ENCODE results near the gene DPAGT1. TPM values are rescaled to one million over a fixed set of nuclear protein-coding genes. Genes with fewer than 3 reads are reported as not detected.

DPAGT1 gene
- total and polyA plus RNA-seq, 2 experiments from 2014 or later: 37.2 to 52.6 TPM

DNA sequence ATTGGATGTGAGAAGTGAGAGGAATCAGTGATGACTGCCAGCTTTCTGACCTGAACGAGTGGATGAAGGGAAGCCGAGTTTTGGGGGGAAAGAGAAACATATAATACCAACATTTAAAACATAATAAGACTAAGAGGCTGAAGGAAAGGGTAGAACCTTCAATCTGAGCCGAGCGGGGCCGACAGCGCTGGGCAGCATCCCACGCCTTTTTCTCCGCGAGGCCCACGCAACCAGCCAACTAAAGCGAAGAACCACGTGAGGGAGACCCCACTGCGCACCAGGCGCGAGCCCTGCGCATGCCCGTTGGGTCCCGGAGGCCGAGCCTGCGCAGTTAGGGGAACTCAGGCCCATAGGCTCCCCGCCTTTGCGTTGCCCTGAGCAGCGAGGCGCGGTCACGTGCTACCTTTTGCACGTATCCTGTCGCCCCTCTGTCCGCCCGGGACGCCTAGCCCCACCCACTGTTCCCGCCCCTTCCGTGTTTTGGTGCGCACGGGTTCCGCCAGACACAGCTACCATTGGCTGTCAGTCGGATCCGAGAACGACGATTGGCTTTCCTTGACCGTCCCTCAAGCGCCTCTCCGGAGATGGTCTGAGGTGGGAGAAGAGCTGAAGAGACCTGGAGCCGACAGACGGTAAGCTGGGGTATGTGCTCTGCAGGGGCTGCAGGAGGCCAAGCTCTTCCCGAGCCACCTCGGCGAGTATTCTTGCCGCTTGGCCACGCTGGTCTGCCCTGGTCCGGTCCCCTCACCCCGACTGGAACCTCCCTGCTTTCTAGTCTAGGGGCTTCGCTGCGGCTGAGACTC lies 19.6 kb upstream of the DPAGT1 start, which contains the start of gene HINFP:
TSS of gene HINFP (plus strand) at position 573 of the 803 bp plus-strand sequence. CDS start 5,365 bp downstream, outside the sequence.
- peaks cover 14% of the 10 kb centered on the region; the same call in 1 of the 2 replicates for H4K20me1 ChIP-seq (replicated peaks; ENCODE audit: insufficient read depth)
- peaks cover 31% of the 10 kb centered on the region for H3K79me2 ChIP-seq (replicated peaks; ENCODE audit: insufficient read depth)
- no peaks in the 10 kb centered on the region for H3K36me3 ChIP-seq (ENCODE audit: insufficient read depth)
- peaks cover 15% of the 10 kb centered on the region for H3K27me3 Mint-ChIP-seq (ENCODE audit: insufficient read depth, low read depth, poor library complexity)
- peak within 1 kb of the TSS; percentile 94 for H3K4me3 Mint-ChIP-seq
- peak within 1 kb of the TSS; percentile 93 for H3K27ac Mint-ChIP-seq
- H3K4me2 ChIP-seq: peak within 1 kb of the TSS; percentile 100
- H3K27ac ChIP-seq (ENCODE audit: low read depth): peak within 1 kb of the TSS; percentile 92
- H3K9me2 ChIP-seq (ENCODE audit: insufficient read depth): no peaks in the 10 kb centered on the region
- H3K4me1 ChIP-seq (ENCODE audit: insufficient read depth): peaks cover 13% of the 10 kb centered on the region; the same call in 1 of the 2 replicates
- no peaks in the 10 kb centered on the region for H3K27me3 ChIP-seq (ENCODE audit: insufficient read depth)
- H3F3A ChIP-seq (replicated peaks; ENCODE audit: low read depth): peaks cover 14% of the 10 kb centered on the region; the same call in 1 of the 2 replicates
- DNase-seq (ENCODE audit: low spot score): peak; percentile 99
- peaks cover 12% of the 10 kb centered on the region for H3K36me3 Mint-ChIP-seq (ENCODE audit: low read depth)
- peak within 1 kb of the TSS; percentile 99 for H2AFZ ChIP-seq
- TF ChIP-seq CREB1 (CRISPR knock-in tag; IDR thresholded peaks at IDR 0.05; ENCODE audit: low read depth) (peak; percentile 25; the same call in 1 of the 2 replicates), EZH2phosphoT487 (IDR thresholded peaks at IDR 0.05; ENCODE audit: unreplicated experiment) (no peak), EZH2 (IDR thresholded peaks at IDR 0.05; ENCODE audit: low read depth, unreplicated experiment) (no peak), STAT1 (IDR thresholded peaks at IDR 0.05; ENCODE audit: unreplicated experiment) (no peak), NANOG (IDR thresholded peaks at IDR 0.05; ENCODE audit: borderline replicate concordance) (no peak), POLR2AphosphoS5 (IDR thresholded peaks at IDR 0.05; ENCODE audit: low read depth) (peak; percentile 92)
- TF ChIP-seq, protein P1, sequence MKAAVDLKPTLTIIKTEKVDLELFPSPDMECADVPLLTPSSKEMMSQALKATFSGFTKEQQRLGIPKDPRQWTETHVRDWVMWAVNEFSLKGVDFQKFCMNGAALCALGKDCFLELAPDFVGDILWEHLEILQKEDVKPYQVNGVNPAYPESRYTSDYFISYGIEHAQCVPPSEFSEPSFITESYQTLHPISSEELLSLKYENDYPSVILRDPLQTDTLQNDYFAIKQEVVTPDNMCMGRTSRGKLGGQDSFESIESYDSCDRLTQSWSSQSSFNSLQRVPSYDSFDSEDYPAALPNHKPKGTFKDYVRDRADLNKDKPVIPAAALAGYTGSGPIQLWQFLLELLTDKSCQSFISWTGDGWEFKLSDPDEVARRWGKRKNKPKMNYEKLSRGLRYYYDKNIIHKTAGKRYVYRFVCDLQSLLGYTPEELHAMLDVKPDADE (IDR thresholded peaks at IDR 0.05): 0 out of 2 replicates have a peak, but pooled peaks have one; percentile 59
- TF ChIP-seq, protein P2, sequence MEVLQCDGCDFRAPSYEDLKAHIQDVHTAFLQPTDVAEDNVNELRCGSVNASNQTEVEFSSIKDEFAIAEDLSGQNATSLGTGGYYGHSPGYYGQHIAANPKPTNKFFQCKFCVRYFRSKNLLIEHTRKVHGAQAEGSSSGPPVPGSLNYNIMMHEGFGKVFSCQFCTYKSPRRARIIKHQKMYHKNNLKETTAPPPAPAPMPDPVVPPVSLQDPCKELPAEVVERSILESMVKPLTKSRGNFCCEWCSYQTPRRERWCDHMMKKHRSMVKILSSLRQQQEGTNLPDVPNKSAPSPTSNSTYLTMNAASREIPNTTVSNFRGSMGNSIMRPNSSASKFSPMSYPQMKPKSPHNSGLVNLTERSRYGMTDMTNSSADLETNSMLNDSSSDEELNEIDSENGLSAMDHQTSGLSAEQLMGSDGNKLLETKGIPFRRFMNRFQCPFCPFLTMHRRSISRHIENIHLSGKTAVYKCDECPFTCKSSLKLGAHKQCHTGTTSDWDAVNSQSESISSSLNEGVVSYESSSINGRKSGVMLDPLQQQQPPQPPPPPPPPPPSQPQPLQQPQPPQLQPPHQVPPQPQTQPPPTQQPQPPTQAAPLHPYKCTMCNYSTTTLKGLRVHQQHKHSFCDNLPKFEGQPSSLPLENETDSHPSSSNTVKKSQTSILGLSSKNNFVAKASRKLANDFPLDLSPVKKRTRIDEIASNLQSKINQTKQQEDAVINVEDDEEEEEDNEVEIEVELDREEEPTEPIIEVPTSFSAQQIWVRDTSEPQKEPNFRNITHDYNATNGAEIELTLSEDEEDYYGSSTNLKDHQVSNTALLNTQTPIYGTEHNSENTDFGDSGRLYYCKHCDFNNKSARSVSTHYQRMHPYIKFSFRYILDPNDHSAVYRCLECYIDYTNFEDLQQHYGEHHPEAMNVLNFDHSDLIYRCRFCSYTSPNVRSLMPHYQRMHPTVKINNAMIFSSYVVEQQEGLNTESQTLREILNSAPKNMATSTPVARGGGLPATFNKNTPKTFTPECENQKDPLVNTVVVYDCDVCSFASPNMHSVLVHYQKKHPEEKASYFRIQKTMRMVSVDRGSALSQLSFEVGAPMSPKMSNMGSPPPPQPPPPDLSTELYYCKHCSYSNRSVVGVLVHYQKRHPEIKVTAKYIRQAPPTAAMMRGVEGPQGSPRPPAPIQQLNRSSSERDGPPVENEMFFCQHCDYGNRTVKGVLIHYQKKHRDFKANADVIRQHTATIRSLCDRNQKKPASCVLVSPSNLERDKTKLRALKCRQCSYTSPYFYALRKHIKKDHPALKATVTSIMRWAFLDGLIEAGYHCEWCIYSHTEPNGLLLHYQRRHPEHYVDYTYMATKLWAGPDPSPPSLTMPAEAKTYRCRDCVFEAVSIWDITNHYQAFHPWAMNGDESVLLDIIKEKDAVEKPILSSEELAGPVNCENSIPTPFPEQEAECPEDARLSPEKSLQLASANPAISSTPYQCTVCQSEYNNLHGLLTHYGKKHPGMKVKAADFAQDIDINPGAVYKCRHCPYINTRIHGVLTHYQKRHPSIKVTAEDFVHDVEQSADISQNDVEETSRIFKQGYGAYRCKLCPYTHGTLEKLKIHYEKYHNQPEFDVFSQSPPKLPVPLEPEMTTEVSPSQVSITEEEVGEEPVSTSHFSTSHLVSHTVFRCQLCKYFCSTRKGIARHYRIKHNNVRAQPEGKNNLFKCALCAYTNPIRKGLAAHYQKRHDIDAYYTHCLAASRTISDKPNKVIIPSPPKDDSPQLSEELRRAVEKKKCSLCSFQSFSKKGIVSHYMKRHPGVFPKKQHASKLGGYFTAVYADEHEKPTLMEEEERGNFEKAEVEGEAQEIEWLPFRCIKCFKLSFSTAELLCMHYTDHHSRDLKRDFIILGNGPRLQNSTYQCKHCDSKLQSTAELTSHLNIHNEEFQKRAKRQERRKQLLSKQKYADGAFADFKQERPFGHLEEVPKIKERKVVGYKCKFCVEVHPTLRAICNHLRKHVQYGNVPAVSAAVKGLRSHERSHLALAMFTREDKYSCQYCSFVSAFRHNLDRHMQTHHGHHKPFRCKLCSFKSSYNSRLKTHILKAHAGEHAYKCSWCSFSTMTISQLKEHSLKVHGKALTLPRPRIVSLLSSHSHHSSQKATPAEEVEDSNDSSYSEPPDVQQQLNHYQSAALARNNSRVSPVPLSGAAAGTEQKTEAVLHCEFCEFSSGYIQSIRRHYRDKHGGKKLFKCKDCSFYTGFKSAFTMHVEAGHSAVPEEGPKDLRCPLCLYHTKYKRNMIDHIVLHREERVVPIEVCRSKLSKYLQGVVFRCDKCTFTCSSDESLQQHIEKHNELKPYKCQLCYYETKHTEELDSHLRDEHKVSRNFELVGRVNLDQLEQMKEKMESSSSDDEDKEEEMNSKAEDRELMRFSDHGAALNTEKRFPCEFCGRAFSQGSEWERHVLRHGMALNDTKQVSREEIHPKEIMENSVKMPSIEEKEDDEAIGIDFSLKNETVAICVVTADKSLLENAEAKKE (CRISPR knock-in tag; IDR thresholded peaks at IDR 0.05): no peak
- H3K4me1 Mint-ChIP-seq: peaks cover 18% of the 10 kb centered on the region
- H3K9me3 Mint-ChIP-seq: no peaks in the 10 kb centered on the region
- peak; percentile 98 for ATAC-seq
- peak within 1 kb of the TSS; percentile 100 for H3K4me3 ChIP-seq

Data from GM23338 (cell line).